HepG2 (cell line): ENCODE measurements around the gene TEDC2. TPM values are rescaled to one million over a fixed set of nuclear protein-coding genes. Genes with fewer than 3 reads are reported as not detected.

Experiments
- AKAP8 ChIP-seq: sonication (generic); formaldehyde crosslinking; IDR thresholded peaks from 2 replicates; pipeline ENCODE4 v1.5.1; 2020; ENCODE audit warnings: mild to moderate bottlenecking, missing genetic modification reagents
- GATA4 ChIP-seq: sonication (generic); IDR thresholded peaks from 2 replicates; pipeline ENCODE4 v1.6.1; 2016; ENCODE audit warnings: antibody characterized with exemption, low read depth, borderline replicate concordance
- IRF1 ChIP-seq: sonication (generic); formaldehyde crosslinking; IDR thresholded peaks from 2 replicates; pipeline ENCODE4 v1.4.0; 2020; ENCODE audit warnings: low read depth, mild to moderate bottlenecking, missing genetic modification reagents
- MAFG ChIP-seq: sonication (generic); formaldehyde crosslinking; IDR thresholded peaks from 2 replicates; pipeline ENCODE4 v1.5.1; 2020; ENCODE audit warnings: mild to moderate bottlenecking, missing genetic modification reagents
- MAX ChIP-seq: IDR thresholded peaks from 2 replicates; pipeline ENCODE4 v1.6.1; 2012; ENCODE audit warnings: inconsistent platforms
- MTA3 ChIP-seq: sonication (generic); formaldehyde crosslinking; IDR thresholded peaks from 2 replicates; pipeline ENCODE4 v1.4.0; 2020; ENCODE audit warnings: missing genetic modification reagents
- NR2C2 ChIP-seq: sonication (generic); formaldehyde crosslinking; IDR thresholded peaks from 2 replicates; pipeline ENCODE4 v1.4.0; 2020; ENCODE audit warnings: missing genetic modification reagents, mild to moderate bottlenecking, moderate library complexity, borderline replicate concordance
- POGK ChIP-seq: sonication (generic); formaldehyde crosslinking; conservative IDR thresholded peaks from 2 replicates; pipeline ENCODE4 v1.8.0; 2022; ENCODE audit warnings: mild to moderate bottlenecking, moderate library complexity, missing genetic modification reagents
- POLR2A ChIP-seq, 2 experiments: IDR thresholded peaks; 2 replicates each; pipeline ENCODE4 v1.6.1; 2011; ENCODE audit warnings: low read depth in 2 of 2, low read length in 2 of 2, mild to moderate bottlenecking in 1 of 2, moderate library complexity in 1 of 2; ENCODE audit not compliant: insufficient read depth in 1 of 2
- POLR2G ChIP-seq: fragments of 200-400 bp; formaldehyde crosslinking; IDR thresholded peaks from 2 replicates; pipeline ENCODE4 v1.6.1; 2018; ENCODE audit warnings: mild to moderate bottlenecking, low read depth, low read length, moderate library complexity
- RNF219 ChIP-seq: sonication (generic); formaldehyde crosslinking; IDR thresholded peaks from 2 replicates; pipeline ENCODE4 v1.5.0; 2020; ENCODE audit warnings: mild to moderate bottlenecking, missing genetic modification reagents
- SCMH1 ChIP-seq: sonication (generic); formaldehyde crosslinking; IDR thresholded peaks from 2 replicates; pipeline ENCODE4 v1.9.0; 2021; ENCODE audit warnings: missing genetic modification reagents, mild to moderate bottlenecking, borderline replicate concordance
- SKI ChIP-seq: fragments of 450-650 bp; IDR thresholded peaks from one replicate; pipeline ENCODE4 v1.6.1; 2018; ENCODE audit warnings: mild to moderate bottlenecking; ENCODE audit not compliant: partially characterized antibody
- SSRP1 ChIP-seq: IDR thresholded peaks from 2 replicates; pipeline ENCODE4 v1.6.1; 2016; ENCODE audit warnings: control low read depth
- TAF15 ChIP-seq: fragments of 200-400 bp; formaldehyde crosslinking; IDR thresholded peaks from one replicate; pipeline ENCODE4 v1.6.1; 2018; ENCODE audit warnings: mild to moderate bottlenecking, low read depth, low read length; ENCODE audit not compliant: poor library complexity, severe bottlenecking
- ZBTB4 ChIP-seq: sonication (generic); formaldehyde crosslinking; IDR thresholded peaks from 2 replicates; pipeline ENCODE4 v1.4.0; 2020; ENCODE audit warnings: missing genetic modification reagents, mild to moderate bottlenecking, borderline replicate concordance
- ZBTB7B ChIP-seq: sonication (generic); formaldehyde crosslinking; IDR thresholded peaks from 2 replicates; pipeline ENCODE4 v1.4.0; 2020; ENCODE audit warnings: missing genetic modification reagents
- ZFY ChIP-seq: sonication (generic); formaldehyde crosslinking; IDR thresholded peaks from 2 replicates; pipeline ENCODE4 v1.4.0; 2020; ENCODE audit warnings: missing genetic modification reagents
- ZNF160 ChIP-seq: sonication (generic); formaldehyde crosslinking; IDR thresholded peaks from 2 replicates; pipeline ENCODE4 v1.8.0; 2022; ENCODE audit warnings: mild to moderate bottlenecking, inconsistent platforms, missing genetic modification reagents
- ZNF773 ChIP-seq: sonication (generic); formaldehyde crosslinking; IDR thresholded peaks from 2 replicates; pipeline ENCODE4 v1.4.0; 2020; ENCODE audit warnings: missing genetic modification reagents, borderline replicate concordance
- polyA plus RNA-seq, 8 experiments: library from polyadenylated mRNA; depleted of rRNA in 3 of 8; stranded (reverse) in 7 of 8; unstranded in 1 of 8; fragments of >200 nt; fragmentation: Illumina TruSeq in 4 of 8; extraction: Trizol in 4 of 8; gene quantifications; 2 replicates each; pipeline versions ENCODE4 v1.2.1 to v1.2.3, GENCODE V29; 2011 to 2016; ENCODE audit warnings: low read depth in 4 of 8, missing spikeins in 1 of 8, mixed read lengths in 1 of 8; ENCODE audit not compliant: insufficient read depth in 1 of 8
- total RNA-seq, 5 experiments: library from RNA; depleted of rRNA; stranded (reverse); fragments of >200 nt; fragmentation: Illumina TruSeq; extraction: Trizol; gene quantifications; 2 replicates each; pipeline ENCODE4 v1.2.3, GENCODE V29; 2016; ENCODE audit warnings: low read depth in 1 of 5

The TEDC2 gene
- total and polyA plus RNA-seq, 2 of the 13 experiments (the other 11 are each of a cell fraction or from before 2014, with no cell fraction given): 6.2 to 24.4 TPM

GRCh38 chr16:2513405-2514332 lies 53.8 kb downstream of the TEDC2 start, which contains the start of gene ATP6V0C (continued):
- peak; percentile 40 for TF ChIP-seq MAX
- peak; percentile 79 for TF ChIP-seq POLR2G
- peak; percentile 37; the same call in 1 of the 2 replicates for TF ChIP-seq GATA4
- TF ChIP-seq SCMH1 (CRISPR knock-in tag): no peak
- no peak for TF ChIP-seq ZBTB4
- TF ChIP-seq ZBTB7B (CRISPR knock-in tag): no peak
- TF ChIP-seq ZNF160 (CRISPR knock-in tag): 0 out of 2 replicates have a peak, but pooled peaks have one; percentile 11
- TF ChIP-seq NR2C2 (CRISPR knock-in tag): peak; percentile 70
- 0 out of 2 replicates have a peak, but pooled peaks have one; percentile 7 for TF ChIP-seq POGK (CRISPR knock-in tag)
- TF ChIP-seq AKAP8 (CRISPR knock-in tag): 0 out of 2 replicates have a peak, but pooled peaks have one; percentile 25
- 0 out of 2 replicates have a peak, but pooled peaks have one; percentile 64 for TF ChIP-seq ZNF773 (CRISPR knock-in tag)
- no peak for TF ChIP-seq MAFG
- no peak for TF ChIP-seq SSRP1 (CRISPR knock-in tag)
- no peak for TF ChIP-seq RNF219 (CRISPR knock-in tag)
- TF ChIP-seq IRF1 (CRISPR knock-in tag): no peak
- peak; percentile 23 for TF ChIP-seq TAF15
- no peak for TF ChIP-seq MTA3 (CRISPR knock-in tag)
- TF ChIP-seq POLR2A (IDR thresholded peaks at IDR 0.05; ENCODE audit: insufficient read depth in 1 of 2, low read depth in 2 of 2, low read length in 2 of 2): peak; percentile 82 to 86
- TF ChIP-seq SKI: peak; percentile 62
- peak; percentile 76 for TF ChIP-seq ZFY (CRISPR knock-in tag)
